ENCODE results near the gene MACROD2.
"Not testable (repeated sequence)": the region's sequence is repeated elsewhere in the genome, so short reads cannot be mapped to it uniquely, and the experiment has no call there.

Gene MACROD2

GRCh38 chr20:15119852-15120487, 1124.7 kb downstream of the MACROD2 start:
- H3K27ac ChIP-seq: peak overlapping the region; percentile 59
- TF ChIP-seq ZFX (IDR thresholded peaks at IDR 0.05; ENCODE audit: borderline replicate concordance): no peak
- TF ChIP-seq CTCF (IDR thresholded peaks at IDR 0.05): no peak

- no peak for TF ChIP-seq ZFX (IDR thresholded peaks at IDR 0.05; ENCODE audit: borderline replicate concordance)
- H3K27ac ChIP-seq: no peak overlapping the region
These were observed 1127.3 kb downstream of the MACROD2 start for GRCh38 chr20:15122613-15123012.

GRCh38 chr20:15131176-15131575, 1135.9 kb downstream of the MACROD2 start:
- H3K27ac ChIP-seq: no peak overlapping the region
- TF ChIP-seq ZFX (IDR thresholded peaks at IDR 0.05; ENCODE audit: borderline replicate concordance) (no peak), CTCF (IDR thresholded peaks at IDR 0.05) (no peak)

- no peak for TF ChIP-seq ZFX (IDR thresholded peaks at IDR 0.05; ENCODE audit: borderline replicate concordance)
- no peak for TF ChIP-seq CTCF (IDR thresholded peaks at IDR 0.05)
- H3K27ac ChIP-seq: peak overlapping the region; percentile 62
These were observed 1143.3 kb downstream of the MACROD2 start for GRCh38 chr20:15138548-15139126.

- no peak for TF ChIP-seq CTCF (IDR thresholded peaks at IDR 0.05)
- no peak for TF ChIP-seq ZFX (IDR thresholded peaks at IDR 0.05; ENCODE audit: borderline replicate concordance)
- peak overlapping the region; percentile 62 for H3K27ac ChIP-seq
These were observed 1144.2 kb downstream of the MACROD2 start for GRCh38 chr20:15139522-15139921.

- H3K27ac ChIP-seq: peak overlapping the region; percentile 62
These were observed 1145.0 kb downstream of the MACROD2 start for GRCh38 chr20:15140286-15140685.

GRCh38 chr20:15140940-15141339, 1145.6 kb downstream of the MACROD2 start:
- not testable (repeated sequence) for H3K27ac ChIP-seq

More at GRCh38 chr20:15140286-15140685, 1145.0 kb downstream of the MACROD2 start:
- TF ChIP-seq CTCF (IDR thresholded peaks at IDR 0.05): no peak
- TF ChIP-seq ZFX (IDR thresholded peaks at IDR 0.05; ENCODE audit: borderline replicate concordance): no peak

GRCh38 chr20:15141861-15142260, 1146.5 kb downstream of the MACROD2 start:
- TF ChIP-seq CTCF (IDR thresholded peaks at IDR 0.05): no peak
- TF ChIP-seq ZFX (IDR thresholded peaks at IDR 0.05; ENCODE audit: borderline replicate concordance): no peak
- H3K27ac ChIP-seq: peak overlapping the region; percentile 25; the same call in 1 of the 2 replicates
